GM12872 (cell line): Measurements from ENCODE around the gene ABHD8.

Experiments
- CTCF ChIP-seq: IDR thresholded peaks from 3 replicates; pipeline ENCODE4 v1.5.1; 2011; ENCODE audit warnings: low read depth, mild to moderate bottlenecking, low read length, moderate library complexity; ENCODE audit not compliant: insufficient read depth

The ABHD8 gene

DNA sequence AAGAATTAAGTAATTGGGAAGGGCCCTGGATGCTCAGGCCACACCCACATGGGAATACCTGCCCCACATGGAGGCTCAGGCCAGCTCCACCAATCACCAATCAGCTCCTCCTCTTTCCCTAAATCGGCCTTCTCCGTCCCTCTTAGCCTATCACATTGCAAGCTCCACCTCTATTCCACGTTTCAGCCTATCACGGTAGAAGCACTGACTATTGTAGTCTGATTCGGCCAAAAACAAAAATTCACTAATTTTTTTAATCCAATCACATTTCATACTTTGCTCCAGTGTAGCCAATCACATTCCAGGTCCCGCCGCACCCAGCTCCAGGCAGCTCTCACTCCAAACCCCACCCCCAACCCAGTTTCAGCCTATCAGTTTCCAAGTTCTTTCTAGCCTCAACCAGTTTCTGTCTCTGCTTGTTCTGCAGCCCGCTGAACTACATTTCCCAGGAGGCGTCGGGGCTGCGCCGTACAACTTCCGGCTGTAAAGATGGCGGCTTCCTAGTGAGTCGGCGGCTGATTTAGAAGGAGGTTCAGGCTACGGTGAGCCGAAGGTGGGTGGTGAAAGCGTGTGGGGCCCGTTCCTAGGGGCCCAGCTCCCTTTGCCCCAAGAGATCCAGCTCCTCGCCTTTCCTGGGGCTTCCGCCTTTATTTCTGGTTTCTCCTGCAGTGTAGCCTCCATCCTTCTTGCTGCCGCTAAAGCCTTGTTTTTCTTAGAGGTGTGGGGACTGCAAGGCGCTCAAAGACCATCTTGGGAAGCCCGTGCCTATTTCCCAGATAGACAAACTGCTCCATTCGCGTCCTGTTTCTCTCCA, 36.0 kb downstream of the ABHD8 start, which contains the start of gene BABAM1:
TSS of gene BABAM1 (plus strand) at position 469 of the 814 bp plus-strand sequence. CDS start 1,364 bp downstream, outside the sequence.
- TF ChIP-seq CTCF = no peak

DNA sequence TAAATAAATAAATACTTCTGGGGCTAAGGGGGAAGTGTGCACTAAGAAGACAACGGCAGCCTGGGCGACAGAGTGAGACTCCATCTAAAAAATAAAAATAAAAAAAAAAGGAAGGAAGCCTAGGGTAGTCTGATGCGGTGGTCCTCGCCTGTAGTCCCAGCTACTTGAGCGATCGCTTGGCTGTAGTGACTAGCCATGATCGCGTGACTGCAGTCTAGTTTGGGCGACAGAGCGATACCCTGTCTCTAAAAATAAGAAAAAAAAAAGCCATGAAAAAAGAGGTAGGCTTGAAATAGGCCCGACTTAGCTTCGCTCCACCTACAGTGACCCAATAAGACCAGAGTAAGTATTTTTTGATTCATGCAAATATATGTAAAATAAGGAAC, 36.6 kb downstream of the ABHD8 start:
- no peak for TF ChIP-seq CTCF

GRCh38 chr19:17266026-17266425, 37.2 kb downstream of the ABHD8 start:
- TF ChIP-seq CTCF = no peak

- TF ChIP-seq CTCF = no peak
Measured at GRCh38 chr19:17264641-17264979, 38.6 kb downstream of the ABHD8 start, which contains the start of gene USHBP1. Gene USHBP1 (minus strand): TSS chr19:17264745. CDS start chr19:17264299, 446 bp downstream.

DNA sequence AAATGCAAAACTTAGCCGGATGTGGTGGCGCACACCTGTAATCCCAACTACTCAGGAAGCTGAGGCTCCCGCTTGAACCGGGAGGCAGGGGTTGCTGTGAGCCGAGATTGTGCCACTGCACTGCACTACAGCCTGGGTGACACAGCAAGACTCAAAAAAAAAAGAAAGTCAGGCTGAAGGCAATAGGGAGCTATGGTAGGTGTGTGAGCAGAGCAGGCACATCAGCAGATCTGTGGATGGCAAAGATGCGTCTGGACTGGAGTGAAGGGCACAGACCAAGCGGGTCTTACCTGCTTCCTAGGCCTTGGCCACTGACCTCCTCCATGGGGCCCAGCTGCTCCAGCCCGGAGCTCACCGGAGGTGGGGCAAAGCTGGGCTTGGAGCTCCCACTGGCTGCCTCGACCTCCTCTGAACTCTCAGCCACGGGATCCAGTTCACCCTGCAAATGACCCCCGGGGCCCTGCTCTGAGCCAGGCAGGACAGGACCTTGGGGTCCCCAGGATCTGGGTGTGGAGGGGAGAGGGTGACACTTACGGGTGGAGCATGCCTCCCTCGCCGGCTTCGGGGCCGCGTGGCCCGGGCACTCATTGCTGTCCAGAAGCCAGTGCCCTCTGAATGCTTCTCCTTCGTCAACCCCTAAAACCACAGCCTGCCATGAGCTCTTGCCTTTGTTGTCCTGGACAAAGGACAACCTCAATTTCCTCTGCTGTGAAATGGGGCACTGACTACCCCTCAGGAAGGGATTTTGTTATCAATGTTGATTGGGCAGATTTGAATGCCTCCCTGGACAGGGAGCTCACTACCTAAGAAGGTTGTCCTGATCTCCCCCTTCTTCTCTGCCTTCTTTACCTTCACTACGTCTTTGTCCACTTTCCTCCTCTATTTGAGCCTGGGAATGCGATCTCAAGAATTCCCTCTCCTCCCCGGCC, 39.2 kb downstream of the ABHD8 start:
- no peak for TF ChIP-seq CTCF

GRCh38 chr19:17262557-17262956, 40.7 kb downstream of the ABHD8 start:
- TF ChIP-seq CTCF = no peak

DNA sequence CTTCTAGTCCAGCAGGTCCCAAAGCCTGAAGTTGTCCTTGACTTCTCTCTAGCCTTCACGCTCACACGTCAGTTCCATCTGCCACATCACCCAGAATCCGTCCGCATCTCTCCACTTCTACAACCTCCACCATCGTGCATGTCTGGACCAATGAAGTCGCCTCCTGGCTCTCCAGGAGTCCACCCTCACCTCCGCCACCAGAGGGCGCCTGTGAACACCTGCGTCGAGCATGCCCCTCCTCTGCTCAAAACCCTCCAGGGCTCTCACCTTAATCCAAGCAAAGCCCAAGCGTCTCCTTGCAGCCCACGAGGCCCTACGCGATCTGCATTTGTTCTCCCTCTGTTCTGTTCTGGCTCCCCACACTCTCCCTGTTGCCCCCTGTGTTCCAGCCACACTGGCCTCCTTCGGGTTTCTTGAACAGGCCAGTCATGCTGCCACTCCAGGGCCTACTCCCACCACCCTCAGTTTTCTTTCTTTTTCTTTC, 42.3 kb downstream of the ABHD8 start:
- peak; percentile 99 for TF ChIP-seq CTCF
